Activated CD4-positive, CD25-positive, alpha-beta regulatory T cell treated with anti-CD3 and anti-CD28 coated beads, Interleukin-2, amount 50 U/mL, for 24 hours (primary cell): ENCODE results near the gene ALAS1.

Experiments
- ATAC-seq, 2 donors: fragments of 150-1000 bp; cut with Tn5 transposase; one replicate each; pipeline ENCODE4 v1.10.0; 2021; ENCODE audit warnings: mild to moderate bottlenecking in 1 of 2, moderate library complexity in 1 of 2

Gene ALAS1

GRCh38 chr3:52256159-52256558 is 58.2 kb downstream of the ALAS1 start:
- ATAC-seq = no peak

GRCh38 chr3:52256622-52257021 is 58.7 kb downstream of the ALAS1 start:
- no peak for ATAC-seq

- no peak for ATAC-seq
These were observed 60.0 kb downstream of the ALAS1 start for GRCh38 chr3:52257911-52258310.

- ATAC-seq = peak; percentile 51 to 66
These were observed 61.1 kb downstream of the ALAS1 start for GRCh38 chr3:52259035-52259434.

GRCh38 chr3:52259448-52259847 is 61.5 kb downstream of the ALAS1 start:
- peak in 1 of 2 donors; percentile 41 for ATAC-seq

- ATAC-seq = no peak
These were observed 64.5 kb downstream of the ALAS1 start for GRCh38 chr3:52262447-52262846.
